HK-2 (cell line): ENCODE measurements around the gene FMOD.

Experiments
- DNase-seq: peaks from one replicate; pipeline ENCODE4 v3.0.0-alpha.2; 2018; ENCODE audit not compliant: unreplicated experiment

The FMOD gene

DNA sequence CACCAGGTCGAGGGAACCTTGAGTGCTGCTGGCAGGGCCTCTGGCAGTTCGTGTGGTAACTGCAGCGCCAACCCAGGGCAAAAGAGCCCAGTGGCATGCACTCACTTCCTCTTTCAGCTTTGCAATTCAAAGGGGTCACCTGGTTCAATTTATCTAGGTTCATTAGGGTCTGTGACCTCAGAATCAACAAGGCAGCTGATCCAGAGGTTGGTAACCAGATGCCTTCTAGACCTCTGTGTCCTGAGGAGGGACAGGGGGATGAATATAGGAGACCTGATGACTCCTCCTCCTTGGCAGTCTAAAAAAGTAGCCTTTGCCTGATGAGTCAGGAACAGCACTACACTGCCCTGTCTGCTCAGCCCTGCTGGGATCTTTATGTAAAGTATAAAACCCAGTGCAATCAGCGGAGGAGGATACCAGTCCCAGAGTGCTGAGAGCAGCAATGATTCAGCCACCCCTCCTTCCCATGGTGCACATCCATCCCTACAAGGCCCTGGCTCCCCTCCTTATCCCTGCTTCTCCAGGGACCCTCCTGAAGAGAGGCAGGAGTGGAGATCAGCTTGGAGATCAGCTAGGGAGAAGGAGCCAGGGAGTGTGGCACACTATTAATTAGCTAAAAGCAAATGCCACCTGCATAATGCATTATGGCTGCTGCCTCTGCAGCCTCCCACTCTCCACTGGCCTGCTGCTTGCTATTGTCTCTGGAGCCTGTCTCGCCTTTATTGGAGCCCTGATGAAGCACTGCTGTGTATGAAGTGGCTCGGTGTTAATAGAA is 11.2 kb upstream of the FMOD start:
- DNase-seq: no peak

DNA sequence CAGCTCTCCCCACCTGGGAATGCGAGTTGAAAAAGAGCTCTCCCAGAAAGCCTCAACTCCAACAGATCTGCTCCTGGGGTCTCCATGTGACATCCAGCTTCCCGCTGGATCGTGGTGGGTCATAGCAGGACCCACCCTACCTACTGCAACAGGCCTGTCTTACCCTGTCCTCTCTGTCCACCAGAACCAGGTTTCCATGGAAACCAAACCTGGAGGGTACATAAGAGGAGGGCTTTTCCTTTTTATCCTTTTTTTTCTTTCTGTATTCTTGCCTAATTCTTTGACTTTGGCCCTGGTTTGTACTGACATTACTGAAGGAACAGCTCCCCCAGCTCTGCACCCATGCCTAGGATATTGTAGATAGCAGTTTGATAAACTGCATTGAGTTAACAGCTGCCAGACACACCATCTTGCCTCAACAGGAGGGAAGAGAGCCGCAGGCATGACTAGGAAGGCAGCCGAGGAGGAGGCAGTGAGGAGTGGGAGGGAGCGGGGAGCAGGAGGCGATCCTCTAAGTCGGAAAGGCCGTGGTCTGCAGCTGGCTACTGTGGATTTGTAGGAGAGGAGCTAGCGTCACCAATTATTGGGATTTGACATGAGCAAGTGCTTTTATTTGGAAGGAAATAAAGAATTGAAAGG is 9.7 kb upstream of the FMOD start:
- DNase-seq: no peak

DNA sequence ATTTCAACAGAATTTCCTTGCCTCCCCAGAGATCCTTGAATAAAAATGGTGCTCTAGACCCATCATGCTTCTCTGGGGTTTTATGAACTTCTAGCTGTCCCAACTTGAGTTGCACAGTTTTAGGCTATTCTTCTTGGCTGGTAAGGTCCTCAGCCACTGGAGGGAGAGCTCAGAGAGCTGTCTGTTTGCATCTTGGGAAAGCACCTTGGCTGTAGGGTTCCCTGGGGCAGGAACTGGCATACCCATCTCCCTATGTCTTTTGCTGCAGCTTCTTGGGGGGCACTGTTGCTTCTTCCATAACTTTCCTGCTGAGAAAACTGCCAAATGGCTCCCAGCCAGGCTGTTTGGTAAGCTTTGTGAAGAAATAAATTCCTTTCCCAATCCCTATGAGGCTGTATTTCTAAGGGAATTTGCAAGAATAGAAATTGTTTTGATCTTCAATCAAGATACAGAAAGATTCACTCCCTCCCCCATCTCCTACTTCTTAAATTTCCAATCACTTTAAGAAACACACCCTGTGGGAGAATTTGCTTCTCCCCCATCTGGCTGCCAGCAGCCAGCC is 8.2 kb upstream of the FMOD start:
- DNase-seq: no peak

DNA sequence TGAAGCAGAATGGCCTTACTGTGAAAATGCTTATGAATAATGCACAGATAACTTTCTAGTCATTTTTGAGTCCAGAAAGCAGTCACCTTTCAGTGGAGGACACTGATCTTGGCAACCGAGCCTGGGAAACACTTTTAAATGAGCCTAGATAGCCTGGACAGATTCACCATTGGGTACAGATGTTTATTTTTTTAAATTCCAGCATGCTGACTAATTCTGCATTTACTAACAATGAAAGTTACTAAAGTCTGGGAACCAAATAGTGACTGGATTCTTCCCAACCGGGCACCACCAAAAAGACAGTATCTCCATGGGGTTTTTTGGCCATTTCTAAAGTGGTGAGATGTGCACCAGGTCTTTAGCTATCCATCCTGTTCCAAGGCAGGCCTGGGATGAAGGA is 3.3 kb upstream of the FMOD start:
- no peak for DNase-seq

DNA sequence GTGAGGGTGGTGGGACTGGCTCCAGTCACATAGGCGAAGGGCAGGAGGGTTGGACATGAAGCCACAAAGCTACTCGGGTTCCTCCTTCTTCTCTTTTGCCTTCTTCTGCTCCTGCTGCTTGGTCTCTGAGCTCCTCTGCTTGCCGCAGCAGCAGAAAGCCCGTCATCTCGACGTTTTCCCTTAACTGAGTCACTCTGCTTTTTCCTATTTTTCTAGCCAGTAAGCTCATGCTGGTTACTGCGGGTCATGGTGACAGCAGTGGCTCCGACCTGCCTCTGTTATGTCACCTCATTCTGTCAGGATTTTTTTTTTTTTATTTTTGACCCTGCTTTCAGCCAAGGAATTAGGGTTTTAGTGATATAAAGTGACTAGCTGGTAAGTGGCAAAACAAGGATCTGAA is 2.6 kb upstream of the FMOD start:
- DNase-seq: no peak

DNA sequence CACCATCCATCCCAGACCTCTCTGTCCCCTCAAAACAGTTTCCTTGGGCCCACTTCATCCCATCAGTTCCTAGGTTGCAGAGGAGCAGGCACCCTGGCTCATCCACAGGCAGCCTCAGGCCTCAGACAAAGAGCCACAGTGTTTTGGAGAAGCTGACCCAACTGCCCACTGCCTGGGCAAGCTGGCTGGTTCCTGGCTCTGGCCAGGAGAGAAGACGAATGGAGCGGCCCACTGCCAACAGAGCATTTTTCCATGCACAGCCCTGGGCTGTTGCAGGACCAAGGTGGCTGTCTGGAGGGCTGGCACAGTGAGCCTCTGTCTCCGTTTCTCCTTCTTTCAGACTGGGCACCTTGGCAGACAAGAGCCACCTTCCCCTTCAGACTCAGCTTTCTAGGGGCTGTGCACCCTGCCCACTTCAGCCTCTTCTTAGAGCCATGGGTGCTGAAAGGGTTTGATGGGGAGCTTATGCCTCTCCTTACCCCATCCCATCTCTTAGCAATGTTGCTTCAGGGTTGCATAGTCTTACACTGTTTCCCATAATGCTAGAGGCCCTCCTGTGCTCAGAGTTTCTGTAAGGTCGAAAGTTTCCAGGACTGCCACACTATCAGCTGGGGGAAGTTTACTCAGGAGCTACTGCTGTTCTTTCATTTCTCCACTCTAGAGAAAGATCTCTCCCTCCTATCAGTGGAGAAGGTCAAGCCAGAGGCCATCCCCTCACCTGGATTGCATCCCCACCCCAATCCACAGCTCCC is 973 bp downstream of the FMOD start:
- no peak for DNase-seq

DNA sequence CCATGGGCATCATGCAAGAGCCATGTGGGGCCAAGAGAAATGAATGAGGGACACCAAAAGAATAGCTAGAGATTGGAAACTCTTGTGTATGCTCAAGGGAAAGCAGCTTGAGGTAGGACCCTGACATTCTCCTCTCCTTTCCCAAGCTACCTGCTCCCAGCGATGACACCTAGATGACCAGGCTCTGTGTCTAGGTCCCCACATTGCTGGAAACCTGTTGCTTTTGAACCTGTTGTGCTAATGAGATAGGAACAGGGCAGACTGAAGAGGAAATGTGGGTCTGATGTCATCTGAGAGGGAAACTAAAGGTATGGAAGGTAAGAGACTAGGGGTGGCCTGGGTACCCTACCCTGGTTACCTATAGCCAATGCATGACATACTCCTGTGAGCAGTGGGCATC is 1.8 kb downstream of the FMOD start:
- no peak for DNase-seq

DNA sequence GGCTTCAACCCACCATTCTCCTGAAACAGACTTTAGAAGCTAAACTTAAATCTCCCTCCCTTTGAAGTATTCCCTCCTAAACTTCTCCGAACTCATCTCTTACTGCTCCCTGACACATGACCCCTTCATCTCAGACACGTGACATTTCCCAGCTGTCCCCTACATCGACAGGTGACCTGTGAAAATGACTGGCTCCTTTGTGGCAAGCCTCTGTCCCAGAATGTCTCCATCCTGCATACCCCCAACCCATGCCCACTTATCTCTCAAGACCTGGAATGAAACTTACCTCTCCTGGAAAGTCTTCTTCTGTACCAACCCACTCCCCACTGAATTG is 4.2 kb downstream of the FMOD start:
- DNase-seq: no peak

DNA sequence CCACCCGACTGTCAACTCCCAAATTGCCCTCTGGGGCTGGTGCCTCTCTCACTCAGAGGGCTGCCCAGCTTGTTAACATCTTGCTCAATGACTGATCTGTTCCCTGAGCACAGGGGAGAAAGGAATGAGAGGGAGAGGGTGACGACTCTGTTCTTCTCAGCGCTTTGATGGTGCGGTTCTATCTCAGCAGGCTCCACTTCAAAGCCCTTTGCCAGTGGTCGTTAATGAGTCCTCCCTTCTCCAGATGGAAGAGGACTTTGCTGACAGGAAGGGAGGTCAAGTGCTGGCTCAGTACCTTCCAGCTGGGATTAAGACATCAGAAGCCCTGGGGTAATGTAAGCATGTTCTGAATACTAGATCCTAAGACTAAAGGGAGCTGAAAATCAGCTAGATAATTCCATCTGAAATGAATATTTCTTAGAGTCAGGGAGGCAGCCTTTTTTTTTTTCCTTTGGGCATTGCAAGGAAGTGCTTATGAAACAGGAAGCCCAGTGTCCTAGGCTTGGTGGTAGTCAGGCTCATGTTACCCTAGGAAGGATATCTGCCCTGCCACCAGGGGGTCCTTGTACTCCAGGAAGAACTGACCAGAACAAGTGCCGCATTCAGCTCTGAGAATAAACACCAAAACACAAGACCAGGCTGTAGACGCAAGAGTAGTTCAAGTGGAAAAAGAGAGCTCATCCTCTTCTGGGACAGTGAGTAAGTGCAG is 4.7 kb downstream of the FMOD start:
- DNase-seq: no peak

DNA sequence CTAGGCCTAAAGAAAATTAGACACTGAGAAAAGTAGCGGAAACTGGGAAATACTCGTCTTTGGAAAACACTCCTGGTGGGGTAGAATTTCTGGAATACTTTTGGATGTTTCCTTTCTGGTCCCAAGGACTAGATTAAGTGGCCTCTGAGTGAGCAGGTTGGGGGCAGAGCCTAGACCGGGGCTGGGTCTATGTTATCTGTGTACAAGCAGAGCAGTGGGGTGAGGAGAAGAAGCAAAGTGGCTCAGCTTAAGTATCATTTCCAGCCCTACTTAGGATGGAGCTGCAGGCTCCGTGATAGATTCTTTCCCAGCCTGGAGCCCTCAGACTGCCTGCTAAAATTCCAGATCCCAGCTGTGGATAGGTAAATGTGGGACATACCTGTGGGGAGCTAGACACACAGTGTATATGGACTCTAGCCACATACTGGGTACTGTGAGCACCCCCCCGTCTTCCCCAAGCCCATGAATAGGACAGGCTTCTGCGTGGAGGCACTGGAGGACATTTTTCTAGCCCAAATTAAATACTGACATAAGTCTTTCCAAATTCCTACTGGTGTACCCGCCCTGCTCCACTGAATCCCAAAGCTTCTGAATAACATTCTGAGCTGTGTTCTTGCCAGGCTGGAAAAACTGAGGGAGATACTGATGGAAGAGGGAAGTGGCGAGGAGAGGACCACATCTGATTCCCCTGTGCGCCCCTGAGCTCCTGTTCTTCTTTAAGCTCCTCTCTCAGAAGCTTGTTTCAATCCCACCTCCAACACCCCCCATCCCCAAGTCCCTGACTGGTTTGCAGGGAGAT is 6.8 kb downstream of the FMOD start:
- no peak for DNase-seq

DNA sequence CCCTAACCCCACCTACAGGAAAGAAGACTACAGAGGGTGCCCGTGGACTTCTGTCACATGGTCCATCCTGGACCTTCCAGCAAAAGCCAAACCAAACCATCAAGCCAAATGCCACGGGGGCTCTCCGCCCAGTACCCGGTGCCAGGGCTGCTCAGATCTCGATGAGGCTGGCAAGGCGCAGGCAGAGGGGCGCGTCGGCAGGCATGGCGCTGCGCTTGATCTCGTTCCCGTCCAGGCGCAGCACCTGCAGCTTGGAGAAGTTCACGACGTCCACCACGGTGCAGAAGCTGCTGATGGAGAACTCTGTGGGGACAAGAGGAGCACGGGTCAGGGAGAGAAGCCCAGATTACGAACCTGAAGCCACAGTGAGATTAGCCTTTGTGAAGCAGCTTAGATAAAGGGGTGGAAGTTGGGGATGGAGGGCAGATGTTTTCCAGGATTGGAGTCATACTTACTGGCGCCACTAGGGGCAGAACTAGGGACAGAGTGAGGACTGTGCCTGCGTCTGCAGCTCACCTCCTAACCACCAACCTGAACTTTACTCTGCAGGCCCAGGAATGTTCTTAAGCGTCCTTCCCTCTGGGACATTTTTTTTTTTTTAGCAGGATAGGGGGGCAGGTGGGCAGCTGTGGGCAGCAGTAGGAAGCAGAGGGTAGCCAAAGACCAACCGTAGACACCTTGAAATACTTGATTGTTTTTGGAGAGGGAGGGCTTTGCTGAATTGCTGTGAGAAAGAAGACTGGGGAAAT is 8.6 kb downstream of the FMOD start:
- DNase-seq: peak; percentile 25

DNA sequence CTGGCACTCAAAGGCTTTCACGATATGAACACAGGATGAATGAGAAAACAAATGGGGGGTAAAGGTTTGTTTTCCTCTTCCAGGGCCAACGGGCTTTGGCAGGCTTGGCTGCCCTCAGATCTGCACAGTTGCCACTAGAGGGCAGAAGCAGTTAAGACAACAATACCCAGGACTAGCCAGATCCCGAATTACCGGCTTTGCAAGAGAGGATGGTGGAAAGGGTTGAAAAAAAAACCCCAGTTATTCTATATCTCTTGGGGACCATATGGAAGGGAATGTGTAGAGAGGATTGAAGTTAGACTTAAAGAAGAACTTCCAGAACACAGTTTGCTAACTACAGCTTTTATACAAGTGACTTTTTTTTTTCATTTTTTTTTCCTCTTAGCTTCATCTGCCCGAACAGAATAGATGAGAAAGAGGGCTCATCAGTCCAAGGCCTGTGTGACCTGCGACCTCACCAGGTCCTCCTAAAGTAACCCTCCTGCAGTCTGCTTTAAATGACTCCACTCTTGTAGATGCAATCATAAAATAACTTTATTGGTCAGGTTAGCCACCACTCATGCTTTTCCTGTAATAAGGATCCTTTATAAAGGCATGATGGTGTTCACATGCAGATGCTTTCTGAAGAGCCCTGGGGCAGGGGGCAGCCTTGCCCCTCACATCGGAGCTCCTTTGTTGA is 10.7 kb downstream of the FMOD start:
- DNase-seq: peak; percentile 54

DNA sequence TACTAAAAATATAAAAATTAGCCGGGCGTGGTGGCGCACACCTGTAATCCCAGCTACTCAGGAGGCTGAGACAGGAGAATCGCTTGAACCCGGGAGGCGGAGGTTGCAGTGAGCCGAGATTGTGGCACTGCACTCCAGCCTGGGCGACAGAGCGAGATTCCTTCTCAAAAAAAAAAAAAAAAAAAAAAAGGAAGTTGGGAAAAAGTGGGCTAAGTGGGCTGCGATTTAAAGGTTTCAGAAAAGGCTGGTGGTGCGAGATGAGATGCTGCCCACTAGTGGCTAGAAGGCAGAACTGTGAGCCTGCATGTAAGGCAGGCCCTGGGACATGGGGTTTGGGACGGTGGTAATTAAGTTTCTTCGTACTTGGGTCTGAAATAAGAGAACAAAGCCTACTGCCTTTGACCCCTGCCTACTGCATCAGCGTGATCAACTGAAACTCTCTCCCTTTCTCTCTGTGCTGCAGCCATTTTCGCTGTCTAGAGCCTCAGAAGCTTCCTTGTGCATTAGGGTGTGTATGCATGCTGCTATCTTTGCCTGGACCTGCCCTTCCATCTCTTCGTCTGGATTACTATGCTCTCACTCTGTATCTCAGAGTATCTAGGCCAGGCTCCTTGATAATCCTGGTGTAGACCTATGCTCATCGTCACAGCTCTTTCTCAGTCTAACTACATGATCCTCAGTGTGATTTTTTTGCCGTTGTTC is 12.4 kb downstream of the FMOD start:
- DNase-seq: peak; percentile 46

DNA sequence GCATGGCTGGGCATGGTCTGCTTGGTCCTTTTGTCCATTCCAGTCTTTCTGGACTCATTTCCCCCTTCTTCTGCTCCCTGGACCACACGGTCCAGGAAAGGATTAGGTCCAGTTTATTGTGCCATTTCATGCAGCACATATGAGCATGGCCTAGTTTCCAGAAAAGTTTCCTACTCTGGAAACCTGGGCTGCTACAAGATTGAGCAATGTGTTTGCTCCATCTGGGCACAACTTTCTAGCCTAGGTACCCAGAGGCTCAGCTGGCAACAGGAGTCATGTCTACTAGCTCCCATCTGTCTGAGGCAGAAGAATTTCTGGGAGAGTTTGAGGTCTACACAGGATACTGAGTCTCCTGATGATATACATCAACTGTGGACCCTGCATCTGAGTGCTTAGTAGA is 14.8 kb downstream of the FMOD start:
- no peak for DNase-seq

DNA sequence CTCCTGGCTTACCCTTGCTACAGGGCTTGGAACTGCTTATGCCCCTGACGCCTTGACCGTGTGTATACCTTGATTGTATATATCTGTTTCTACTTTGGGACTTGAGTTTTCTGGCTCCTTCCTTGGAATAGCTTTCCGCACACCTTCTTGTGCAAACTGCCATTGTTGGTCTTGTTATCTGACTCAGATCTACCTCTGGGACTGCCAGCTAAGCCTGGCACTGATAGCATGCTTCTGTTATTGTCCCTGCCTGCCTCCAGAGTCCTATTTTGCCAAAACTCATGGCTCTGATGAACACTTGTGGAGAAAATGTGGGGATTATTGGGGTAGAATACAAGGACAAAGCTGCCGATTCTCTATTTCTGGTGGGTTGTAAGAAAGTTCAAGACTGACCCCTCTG is 15.4 kb downstream of the FMOD start:
- no peak for DNase-seq

DNA sequence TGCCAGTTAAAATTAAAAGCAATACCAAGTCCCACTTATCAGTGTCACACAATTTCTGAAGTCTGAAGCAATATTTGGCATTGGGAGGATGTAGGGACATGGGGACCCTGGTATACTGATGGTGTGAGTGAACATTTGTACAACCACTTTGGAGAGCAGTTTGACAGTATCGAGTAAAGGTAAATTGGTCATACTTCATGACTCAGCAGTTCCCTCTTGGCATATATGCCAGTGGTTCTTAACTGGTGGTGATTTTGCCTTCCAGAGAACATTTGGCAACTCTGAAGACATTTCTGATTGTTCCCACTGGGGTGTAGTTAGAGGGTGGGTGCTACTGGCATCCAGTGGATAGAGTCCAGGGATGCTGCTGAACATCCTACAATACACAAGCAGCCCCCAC is 19.7 kb downstream of the FMOD start:
- no peak for DNase-seq

DNA sequence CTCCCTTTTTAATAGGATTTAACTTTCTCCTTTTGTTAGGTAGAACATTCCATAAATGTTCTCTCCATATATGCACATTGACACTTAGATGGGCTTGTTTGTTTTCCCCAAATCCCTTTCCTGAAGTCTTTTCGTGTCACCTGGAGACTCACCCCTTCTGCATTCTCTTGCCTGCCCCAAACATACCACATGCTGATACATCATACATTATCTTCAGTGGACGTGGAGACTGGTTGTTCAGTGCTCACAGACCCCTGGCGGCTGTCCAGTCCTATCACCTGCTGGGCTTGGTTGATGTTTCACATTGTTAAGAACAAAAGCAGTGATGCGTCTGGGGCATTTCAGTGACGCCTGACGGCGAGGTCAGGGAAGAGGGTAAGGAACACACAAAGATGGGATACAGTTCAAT is 22.2 kb downstream of the FMOD start:
- DNase-seq: no peak

DNA sequence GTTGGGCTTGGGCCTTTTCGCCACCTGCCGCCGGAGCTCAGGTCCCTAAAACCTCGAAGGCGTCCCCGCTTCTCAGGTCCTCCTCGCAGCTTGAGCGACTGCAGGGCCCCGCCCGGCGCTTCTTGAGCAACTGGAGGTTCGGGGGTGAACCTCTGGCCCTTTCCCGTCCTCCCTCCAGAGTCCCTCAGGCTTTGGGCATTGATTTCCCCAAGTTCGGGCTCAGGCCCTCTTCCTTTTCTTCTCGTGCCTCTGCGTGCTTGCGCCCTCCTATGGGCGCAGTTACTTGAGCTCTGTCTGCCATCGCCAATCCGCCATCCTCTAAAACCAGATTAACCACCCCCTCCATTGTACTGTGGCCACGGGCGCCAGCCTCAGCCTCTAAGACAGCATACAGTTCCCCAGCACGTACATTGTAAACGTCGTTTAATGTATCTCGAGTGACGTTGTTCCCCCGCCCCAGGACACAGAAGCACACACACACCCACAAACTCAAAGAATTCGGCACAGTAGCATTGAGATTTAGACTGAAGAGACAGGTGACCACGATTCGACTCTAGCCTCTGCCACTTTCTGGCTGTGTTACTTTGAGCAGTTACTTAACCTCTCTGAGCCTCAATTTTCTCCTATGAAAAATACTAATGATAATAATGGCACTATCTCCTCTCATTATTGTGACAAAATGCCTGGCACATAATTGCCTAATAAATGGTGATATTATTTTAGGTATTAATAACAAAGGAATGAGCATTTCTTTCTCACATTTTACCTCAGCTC is 23.1 kb downstream of the FMOD start:
- no peak for DNase-seq
